SK-N-SH (cell line): ENCODE data around the gene BMP6.
A peak's percentile ranks its signal among the peaks of the same experiment; 100 is the strongest.

Experiments used
- POLR2AphosphoS5 ChIP-seq: IDR thresholded peaks from 2 replicates; pipeline ENCODE4 v1.6.1; 2012; ENCODE audit warnings: low read depth, low read length
- TAF1 ChIP-seq: IDR thresholded peaks from 2 replicates; pipeline ENCODE4 v1.6.1; 2012; ENCODE audit warnings: low read depth, mild to moderate bottlenecking, low read length, moderate library complexity, borderline replicate concordance
- TEAD4 ChIP-seq: IDR thresholded peaks from 2 replicates; pipeline ENCODE4 v1.4.0; 2012; ENCODE audit warnings: mild to moderate bottlenecking, borderline replicate concordance; ENCODE audit not compliant: insufficient read depth
- TF ChIP-seq, protein P1 (sequence below): fragments of 200-600 bp; sonication (generic); IDR thresholded peaks from 2 replicates; pipeline ENCODE4 v1.6.1; 2017; ENCODE audit warnings: antibody characterized with exemption, mild to moderate bottlenecking, moderate library complexity
- TF ChIP-seq, protein P2 (sequence below): IDR thresholded peaks from 2 replicates; pipeline ENCODE4 v1.6.1; 2012; ENCODE audit warnings: mild to moderate bottlenecking, low read depth, low read length, moderate library complexity
- TF ChIP-seq, protein P3 (sequence below): IDR thresholded peaks from 2 replicates; pipeline ENCODE4 v1.4.0; 2012; ENCODE audit warnings: low read depth, borderline replicate concordance
- TF ChIP-seq, protein P4 (sequence below): IDR thresholded peaks from 2 replicates; pipeline ENCODE4; 2012

DNA sequence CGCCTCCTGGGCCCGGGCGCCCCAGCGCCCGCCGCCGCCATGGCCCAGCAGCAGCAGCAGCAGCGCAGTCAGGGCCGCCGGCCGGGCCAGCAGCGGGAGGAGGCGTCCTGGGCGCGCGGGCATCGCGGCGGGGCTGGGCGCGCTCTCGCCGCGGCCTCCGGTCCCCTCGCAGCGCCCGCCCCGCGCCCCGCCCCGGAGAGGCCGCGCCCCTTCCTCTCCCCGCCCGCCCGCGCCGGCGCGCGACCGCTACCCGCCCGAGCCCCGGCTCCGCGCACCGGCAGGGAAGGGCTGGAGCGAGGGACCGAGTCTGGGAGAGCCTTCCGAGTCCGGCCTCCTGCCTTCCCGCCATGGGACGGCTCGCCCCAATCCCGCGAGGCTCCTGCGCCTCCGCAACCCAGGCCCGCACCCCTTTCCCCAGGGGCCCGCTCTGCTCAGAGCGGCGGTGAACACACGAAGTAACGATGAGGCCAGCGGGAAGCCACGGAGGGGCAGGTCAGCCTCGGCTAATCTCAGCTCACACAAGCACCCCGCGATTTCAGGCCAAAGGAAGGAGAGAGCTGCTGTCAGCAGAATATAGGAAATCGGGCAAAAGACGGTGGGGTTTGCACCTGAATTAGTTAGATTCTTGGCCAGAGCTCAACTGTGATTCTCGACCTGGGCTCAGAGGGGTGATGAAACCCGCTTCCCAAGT, 184.9 kb downstream of the BMP6 start, which contains the start of gene TXNDC5:
- TF ChIP-seq, protein P1, sequence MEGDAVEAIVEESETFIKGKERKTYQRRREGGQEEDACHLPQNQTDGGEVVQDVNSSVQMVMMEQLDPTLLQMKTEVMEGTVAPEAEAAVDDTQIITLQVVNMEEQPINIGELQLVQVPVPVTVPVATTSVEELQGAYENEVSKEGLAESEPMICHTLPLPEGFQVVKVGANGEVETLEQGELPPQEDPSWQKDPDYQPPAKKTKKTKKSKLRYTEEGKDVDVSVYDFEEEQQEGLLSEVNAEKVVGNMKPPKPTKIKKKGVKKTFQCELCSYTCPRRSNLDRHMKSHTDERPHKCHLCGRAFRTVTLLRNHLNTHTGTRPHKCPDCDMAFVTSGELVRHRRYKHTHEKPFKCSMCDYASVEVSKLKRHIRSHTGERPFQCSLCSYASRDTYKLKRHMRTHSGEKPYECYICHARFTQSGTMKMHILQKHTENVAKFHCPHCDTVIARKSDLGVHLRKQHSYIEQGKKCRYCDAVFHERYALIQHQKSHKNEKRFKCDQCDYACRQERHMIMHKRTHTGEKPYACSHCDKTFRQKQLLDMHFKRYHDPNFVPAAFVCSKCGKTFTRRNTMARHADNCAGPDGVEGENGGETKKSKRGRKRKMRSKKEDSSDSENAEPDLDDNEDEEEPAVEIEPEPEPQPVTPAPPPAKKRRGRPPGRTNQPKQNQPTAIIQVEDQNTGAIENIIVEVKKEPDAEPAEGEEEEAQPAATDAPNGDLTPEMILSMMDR = no peak
- TF ChIP-seq, protein P2, sequence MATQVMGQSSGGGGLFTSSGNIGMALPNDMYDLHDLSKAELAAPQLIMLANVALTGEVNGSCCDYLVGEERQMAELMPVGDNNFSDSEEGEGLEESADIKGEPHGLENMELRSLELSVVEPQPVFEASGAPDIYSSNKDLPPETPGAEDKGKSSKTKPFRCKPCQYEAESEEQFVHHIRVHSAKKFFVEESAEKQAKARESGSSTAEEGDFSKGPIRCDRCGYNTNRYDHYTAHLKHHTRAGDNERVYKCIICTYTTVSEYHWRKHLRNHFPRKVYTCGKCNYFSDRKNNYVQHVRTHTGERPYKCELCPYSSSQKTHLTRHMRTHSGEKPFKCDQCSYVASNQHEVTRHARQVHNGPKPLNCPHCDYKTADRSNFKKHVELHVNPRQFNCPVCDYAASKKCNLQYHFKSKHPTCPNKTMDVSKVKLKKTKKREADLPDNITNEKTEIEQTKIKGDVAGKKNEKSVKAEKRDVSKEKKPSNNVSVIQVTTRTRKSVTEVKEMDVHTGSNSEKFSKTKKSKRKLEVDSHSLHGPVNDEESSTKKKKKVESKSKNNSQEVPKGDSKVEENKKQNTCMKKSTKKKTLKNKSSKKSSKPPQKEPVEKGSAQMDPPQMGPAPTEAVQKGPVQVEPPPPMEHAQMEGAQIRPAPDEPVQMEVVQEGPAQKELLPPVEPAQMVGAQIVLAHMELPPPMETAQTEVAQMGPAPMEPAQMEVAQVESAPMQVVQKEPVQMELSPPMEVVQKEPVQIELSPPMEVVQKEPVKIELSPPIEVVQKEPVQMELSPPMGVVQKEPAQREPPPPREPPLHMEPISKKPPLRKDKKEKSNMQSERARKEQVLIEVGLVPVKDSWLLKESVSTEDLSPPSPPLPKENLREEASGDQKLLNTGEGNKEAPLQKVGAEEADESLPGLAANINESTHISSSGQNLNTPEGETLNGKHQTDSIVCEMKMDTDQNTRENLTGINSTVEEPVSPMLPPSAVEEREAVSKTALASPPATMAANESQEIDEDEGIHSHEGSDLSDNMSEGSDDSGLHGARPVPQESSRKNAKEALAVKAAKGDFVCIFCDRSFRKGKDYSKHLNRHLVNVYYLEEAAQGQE = no peak
- TF ChIP-seq, protein P3, sequence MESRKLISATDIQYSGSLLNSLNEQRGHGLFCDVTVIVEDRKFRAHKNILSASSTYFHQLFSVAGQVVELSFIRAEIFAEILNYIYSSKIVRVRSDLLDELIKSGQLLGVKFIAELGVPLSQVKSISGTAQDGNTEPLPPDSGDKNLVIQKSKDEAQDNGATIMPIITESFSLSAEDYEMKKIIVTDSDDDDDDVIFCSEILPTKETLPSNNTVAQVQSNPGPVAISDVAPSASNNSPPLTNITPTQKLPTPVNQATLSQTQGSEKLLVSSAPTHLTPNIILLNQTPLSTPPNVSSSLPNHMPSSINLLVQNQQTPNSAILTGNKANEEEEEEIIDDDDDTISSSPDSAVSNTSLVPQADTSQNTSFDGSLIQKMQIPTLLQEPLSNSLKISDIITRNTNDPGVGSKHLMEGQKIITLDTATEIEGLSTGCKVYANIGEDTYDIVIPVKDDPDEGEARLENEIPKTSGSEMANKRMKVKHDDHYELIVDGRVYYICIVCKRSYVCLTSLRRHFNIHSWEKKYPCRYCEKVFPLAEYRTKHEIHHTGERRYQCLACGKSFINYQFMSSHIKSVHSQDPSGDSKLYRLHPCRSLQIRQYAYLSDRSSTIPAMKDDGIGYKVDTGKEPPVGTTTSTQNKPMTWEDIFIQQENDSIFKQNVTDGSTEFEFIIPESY = no peak
- TF ChIP-seq POLR2AphosphoS5 (peak; percentile 60), TAF1 (no peak), TEAD4 (no peak)
- TF ChIP-seq, protein P4, sequence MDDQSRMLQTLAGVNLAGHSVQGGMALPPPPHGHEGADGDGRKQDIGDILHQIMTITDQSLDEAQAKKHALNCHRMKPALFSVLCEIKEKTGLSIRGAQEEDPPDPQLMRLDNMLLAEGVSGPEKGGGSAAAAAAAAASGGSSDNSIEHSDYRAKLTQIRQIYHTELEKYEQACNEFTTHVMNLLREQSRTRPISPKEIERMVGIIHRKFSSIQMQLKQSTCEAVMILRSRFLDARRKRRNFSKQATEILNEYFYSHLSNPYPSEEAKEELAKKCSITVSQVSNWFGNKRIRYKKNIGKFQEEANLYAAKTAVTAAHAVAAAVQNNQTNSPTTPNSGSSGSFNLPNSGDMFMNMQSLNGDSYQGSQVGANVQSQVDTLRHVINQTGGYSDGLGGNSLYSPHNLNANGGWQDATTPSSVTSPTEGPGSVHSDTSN = no peak
